ENCODE results near the gene FLACC1.

- TF ChIP-seq, protein P1, sequence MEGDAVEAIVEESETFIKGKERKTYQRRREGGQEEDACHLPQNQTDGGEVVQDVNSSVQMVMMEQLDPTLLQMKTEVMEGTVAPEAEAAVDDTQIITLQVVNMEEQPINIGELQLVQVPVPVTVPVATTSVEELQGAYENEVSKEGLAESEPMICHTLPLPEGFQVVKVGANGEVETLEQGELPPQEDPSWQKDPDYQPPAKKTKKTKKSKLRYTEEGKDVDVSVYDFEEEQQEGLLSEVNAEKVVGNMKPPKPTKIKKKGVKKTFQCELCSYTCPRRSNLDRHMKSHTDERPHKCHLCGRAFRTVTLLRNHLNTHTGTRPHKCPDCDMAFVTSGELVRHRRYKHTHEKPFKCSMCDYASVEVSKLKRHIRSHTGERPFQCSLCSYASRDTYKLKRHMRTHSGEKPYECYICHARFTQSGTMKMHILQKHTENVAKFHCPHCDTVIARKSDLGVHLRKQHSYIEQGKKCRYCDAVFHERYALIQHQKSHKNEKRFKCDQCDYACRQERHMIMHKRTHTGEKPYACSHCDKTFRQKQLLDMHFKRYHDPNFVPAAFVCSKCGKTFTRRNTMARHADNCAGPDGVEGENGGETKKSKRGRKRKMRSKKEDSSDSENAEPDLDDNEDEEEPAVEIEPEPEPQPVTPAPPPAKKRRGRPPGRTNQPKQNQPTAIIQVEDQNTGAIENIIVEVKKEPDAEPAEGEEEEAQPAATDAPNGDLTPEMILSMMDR (conservative IDR thresholded peaks at IDR 0.05): peak; percentile 91
- no peak for TF ChIP-seq EZH2 (IDR thresholded peaks at IDR 0.05; ENCODE audit: low read depth)
These were observed 6.9 kb upstream of the FLACC1 start for GRCh38 chr2:201363857-201364560.
